H1 (cell line): ENCODE measurements around the gene VAMP4. TPM values are rescaled to one million over a fixed set of nuclear protein-coding genes. Genes with fewer than 3 reads are reported as not detected.

Source experiments
- CTCF ChIA-PET: fragments of 300-600 bp; sonication (Branson Sonifier 250); formaldehyde crosslinking; loops from one replicate; lab custom pipeline; 2021; ENCODE audit not compliant: partially characterized antibody; lab: Charles Lee
- POLR2A ChIA-PET: fragments of 300-600 bp; sonication (Branson Sonifier 250); formaldehyde crosslinking; loops from one replicate; lab custom pipeline; 2021; ENCODE audit warnings: inconsistent platforms; ENCODE audit not compliant: partially characterized antibody; lab: Charles Lee
- DNase-seq, 2 experiments: peaks; one replicate each; pipeline versions ENCODE4 v3.0.0 to v3.0.0-alpha.2; 2010 to 2022; ENCODE audit warnings: low spot score in 2 of 2, low read depth in 1 of 2, mixed read lengths in 1 of 2
- FAIRE-seq: peaks from 2 replicates; lab custom pipeline; 2011; peaks lifted over from hg19 to GRCh38; lab: Jason Lieb, UNC
- H2AFZ ChIP-seq: 2 replicates; pipeline ENCODE4 v1.8.1; 2012; ENCODE audit warnings: low read length, inconsistent platforms
- H2AK5ac ChIP-seq: 2 replicates; pipeline ENCODE4 v1.6.1; 2013; ENCODE audit warnings: low read depth, low read length
- H2BK120ac ChIP-seq: replicated peaks from 2 replicates; pipeline ENCODE3; 2013; ENCODE audit warnings: low read depth, low read length, inconsistent platforms
- H2BK12ac ChIP-seq: 2 replicates; pipeline ENCODE4 v1.6.1; 2013; ENCODE audit warnings: low read depth, low read length
- H2BK15ac ChIP-seq: 2 replicates; pipeline ENCODE4 v1.6.1; 2013; ENCODE audit warnings: low read length
- H2BK20ac ChIP-seq: 2 replicates; pipeline ENCODE4 v1.6.1; 2013; ENCODE audit warnings: low read length
- H2BK5ac ChIP-seq: 2 replicates; pipeline ENCODE4 v1.6.1; 2013; ENCODE audit warnings: low read depth, low read length
- H3K14ac ChIP-seq: 2 replicates; pipeline ENCODE4 v1.6.1; 2013; ENCODE audit warnings: inconsistent platforms; ENCODE audit not compliant: insufficient read length
- H3K18ac ChIP-seq: 2 replicates; pipeline ENCODE4 v1.6.1; 2013; ENCODE audit warnings: low read length; ENCODE audit errors: extremely low read depth
- H3K23ac ChIP-seq: 2 replicates; pipeline ENCODE4 v1.6.1; 2013; ENCODE audit warnings: inconsistent platforms; ENCODE audit not compliant: insufficient read length
- H3K23me2 ChIP-seq: 2 replicates; pipeline ENCODE4 v1.6.1; 2013; ENCODE audit warnings: low read depth, low read length
- H3K27ac ChIP-seq: 2 replicates; pipeline ENCODE4 v1.6.1; 2011; ENCODE audit warnings: low read depth, low read length, inconsistent platforms
- H3K27me3 ChIP-seq, 4 experiments: replicated peaks in 1 of 4; 1 replicate in 1 of 4; 2 replicates in 3 of 4; pipeline versions ENCODE4 v1.6.1 to v1.8.1; 2011 to 2013; ENCODE audit warnings: low read length in 3 of 4, mild to moderate bottlenecking in 3 of 4, inconsistent platforms in 2 of 4, mixed read lengths in 2 of 4, moderate library complexity in 1 of 4; ENCODE audit not compliant: control insufficient read depth in 3 of 4, insufficient read depth in 3 of 4; ENCODE audit errors: extremely low read depth in 1 of 4
- H3K36me3 ChIP-seq, 4 experiments: 2 replicates each; pipeline versions ENCODE4 v1.6.1 to v1.8.1; 2011 to 2013; ENCODE audit warnings: mild to moderate bottlenecking in 4 of 4, low read length in 3 of 4, moderate library complexity in 2 of 4, control low read depth in 1 of 4, inconsistent platforms in 1 of 4; ENCODE audit not compliant: insufficient read depth in 4 of 4, control insufficient read depth in 2 of 4
- H3K4ac ChIP-seq: replicated peaks from 2 replicates; pipeline ENCODE3; 2013; ENCODE audit warnings: low read length, low read depth, mixed read lengths, inconsistent platforms; ENCODE audit not compliant: insufficient read length
- H3K4me1 ChIP-seq, 4 experiments: replicated peaks in 1 of 4; 1 replicate in 1 of 4; 2 replicates in 3 of 4; pipeline versions ENCODE4 v1.6.1 to v1.8.1; 2011 to 2013; ENCODE audit warnings: low read length in 3 of 4, inconsistent platforms in 2 of 4, mixed read lengths in 1 of 4; ENCODE audit not compliant: insufficient read depth in 4 of 4, control insufficient read depth in 3 of 4
- H3K4me2 ChIP-seq, 2 experiments: 2 replicates each; pipeline versions ENCODE4 v1.6.1 to v1.8.1; 2011 to 2013; ENCODE audit warnings: low read depth in 2 of 2, low read length in 2 of 2, control low read depth in 1 of 2, inconsistent platforms in 1 of 2, mild to moderate bottlenecking in 1 of 2; ENCODE audit not compliant: insufficient read depth in 1 of 2
- H3K4me3 ChIP-seq, 4 experiments: fragments of 200-600, 300-600 bp in 1 of 4; sonication (generic), shearing (Covaris generic), sonication (Bioruptor Twin) in 1 of 4; 2 replicates each; pipeline versions ENCODE4 v1.5.1 to v1.8.1; 2011 to 2016; ENCODE audit warnings: low read length in 4 of 4, low read depth in 3 of 4, control low read depth in 2 of 4, inconsistent platforms in 2 of 4, mild to moderate bottlenecking in 2 of 4, mixed read lengths in 1 of 4, moderate library complexity in 1 of 4; ENCODE audit not compliant: insufficient read depth in 2 of 4; ENCODE audit errors: extremely low read depth in 1 of 4
- H3K56ac ChIP-seq: replicated peaks from 2 replicates; pipeline ENCODE3; 2013; ENCODE audit warnings: low read depth, mild to moderate bottlenecking, mixed read lengths, low read length, inconsistent platforms; ENCODE audit not compliant: insufficient read length
- H3K79me1 ChIP-seq: 2 replicates; pipeline ENCODE4 v1.6.1; 2013; ENCODE audit warnings: low read depth, low read length, control low read depth
- H3K79me2 ChIP-seq, 2 experiments: 2 replicates each; pipeline versions ENCODE4 v1.6.1 to v1.8.1; 2012 to 2013; ENCODE audit warnings: low read length in 2 of 2, mild to moderate bottlenecking in 2 of 2, inconsistent platforms in 1 of 2; ENCODE audit not compliant: insufficient read depth in 2 of 2, control insufficient read depth in 1 of 2
- H3K9ac ChIP-seq, 4 experiments: replicated peaks in 1 of 4; 1 replicate in 1 of 4; 2 replicates in 3 of 4; pipeline versions ENCODE4 v1.6.1 to v1.8.1; 2011 to 2013; ENCODE audit warnings: low read depth in 3 of 4, low read length in 3 of 4, control low read depth in 2 of 4, mild to moderate bottlenecking in 2 of 4, moderate library complexity in 2 of 4, inconsistent platforms in 1 of 4; ENCODE audit errors: extremely low read depth in 1 of 4
- H3K9me3 ChIP-seq, 2 experiments: 2 replicates each; pipeline versions ENCODE4 v1.6.1 to v1.8.1; 2012 to 2013; ENCODE audit warnings: mild to moderate bottlenecking in 2 of 2, moderate library complexity in 2 of 2, control low read depth in 1 of 2, inconsistent platforms in 1 of 2, low read depth in 1 of 2, low read length in 1 of 2, mixed read lengths in 1 of 2; ENCODE audit not compliant: insufficient read depth in 2 of 2
- H4K20me1 ChIP-seq, 2 experiments: replicated peaks in 1 of 2; 2 replicates each; pipeline versions ENCODE3 to v1.8.1; 2011 to 2013; ENCODE audit warnings: inconsistent platforms in 2 of 2, low read length in 2 of 2, mild to moderate bottlenecking in 1 of 2; ENCODE audit not compliant: insufficient read depth in 2 of 2, control insufficient read depth in 1 of 2
- H4K5ac ChIP-seq: 2 replicates; pipeline ENCODE4 v1.6.1; 2013; ENCODE audit warnings: low read length, low read depth, mixed read lengths, inconsistent platforms; ENCODE audit not compliant: insufficient read length
- H4K8ac ChIP-seq: 2 replicates; pipeline ENCODE4 v1.8.0; 2013; ENCODE audit warnings: mild to moderate bottlenecking, moderate library complexity, low read length, inconsistent platforms; ENCODE audit not compliant: insufficient read depth; ENCODE audit errors: extremely low read depth
- H4K91ac ChIP-seq: replicated peaks from 2 replicates; pipeline ENCODE3; 2013; ENCODE audit warnings: low read length, mixed read lengths, inconsistent platforms; ENCODE audit not compliant: insufficient read length
- CREB1 ChIP-seq: IDR thresholded peaks from 2 replicates; pipeline ENCODE4 v1.6.1; 2012; ENCODE audit warnings: inconsistent platforms
- EZH2 ChIP-seq: fragments of 200-600 bp; sonication (generic); IDR thresholded peaks from 2 replicates; pipeline ENCODE4 v1.7.1; 2012; ENCODE audit warnings: low read depth, mild to moderate bottlenecking, moderate library complexity, low read length, inconsistent platforms; ENCODE audit not compliant: severe bottlenecking
- HDAC6 ChIP-seq: IDR thresholded peaks from one replicate; pipeline ENCODE4 v1.7.1; 2012; ENCODE audit warnings: low read depth, mild to moderate bottlenecking, inconsistent platforms, low read length, moderate library complexity
- JUND ChIP-seq: IDR thresholded peaks from 2 replicates; pipeline ENCODE4 v1.6.1; 2011; ENCODE audit warnings: mild to moderate bottlenecking, improper control_type of control experiment, low read length
- KDM1A ChIP-seq: fragments of 200-600, 300-600 bp; sonication (generic); IDR thresholded peaks from 2 replicates; pipeline ENCODE4 v1.7.1; 2016; ENCODE audit warnings: mild to moderate bottlenecking, low read length, borderline replicate concordance
- PHF8 ChIP-seq: fragments of 200-600 bp; sonication (generic); conservative IDR thresholded peaks from 2 replicates; pipeline ENCODE4 v1.7.1; 2012; ENCODE audit warnings: low read depth, mild to moderate bottlenecking, inconsistent platforms, low read length, moderate library complexity
- RFX5 ChIP-seq: IDR thresholded peaks from 2 replicates; pipeline ENCODE4 v1.6.1; 2011; ENCODE audit warnings: low read depth, low read length, improper control_type of control experiment, borderline replicate concordance
- RXRA ChIP-seq: IDR thresholded peaks from 2 replicates; pipeline ENCODE4 v1.6.1; 2011; ENCODE audit warnings: low read depth, mild to moderate bottlenecking, low read length, moderate library complexity; ENCODE audit not compliant: insufficient read depth
- SP1 ChIP-seq: IDR thresholded peaks from 2 replicates; pipeline ENCODE4 v1.6.1; 2011; ENCODE audit warnings: low read depth, low read length
- SP4 ChIP-seq: IDR thresholded peaks from 2 replicates; pipeline ENCODE4 v1.6.1; 2012; ENCODE audit warnings: low read length, inconsistent platforms
- TBP ChIP-seq: IDR thresholded peaks from 2 replicates; pipeline ENCODE4 v1.6.1; 2011; ENCODE audit warnings: low read depth, low read length, improper control_type of control experiment
- WGBS, 2 experiments: shearing (Covaris generic) in 1 of 2; methylation state at CpG; one replicate each; pipeline versions ENCODE4 v1.1.6 to v1.1.7; 2013 to 2015; ENCODE audit warnings: low lambda C conversion rate in 2 of 2, mixed read lengths in 2 of 2, inconsistent platforms in 1 of 2, low coverage in 1 of 2, missing lambda C conversion rate in 1 of 2; ENCODE audit not compliant: insufficient replicate concordance in 2 of 2, insufficient coverage in 1 of 2, insufficient read length in 1 of 2; ENCODE audit errors: extremely low coverage in 1 of 2, missing lambda C conversion rate in 1 of 2; 5-methylcytosine and 5-hydroxymethylcytosine counted together
- polyA plus RNA-seq, 7 experiments: library from polyadenylated mRNA; depleted of rRNA in 3 of 7; stranded (reverse) in 5 of 7; unstranded in 2 of 7; fragments of >200 nt in 5 of 7; fragments of 200-250 nt in 2 of 7; gene quantifications; 1 replicate in 5 of 7; 2 replicates in 1 of 7; 4 replicates in 1 of 7; pipeline versions ENCODE4 v1.2.1 to v1.2.3, GENCODE V29; 2011 to 2013; ENCODE audit warnings: missing spikeins in 2 of 7, mixed read lengths in 2 of 7
- total RNA-seq: library from RNA; stranded (reverse); fragmentation: NEBNext Ultra II Directional; extraction: Animal tissue kit (Norgen Biotek cat#: 25700); gene quantifications from 2 replicates; pipeline ENCODE4 v1.2.1, GENCODE V29; 2021

Gene VAMP4
- total and polyA plus RNA-seq, 2 of the 8 experiments (the other 6 are each of a cell fraction or from before 2014, with no cell fraction given), result 1.6 to 13.9 TPM

GRCh38 chr1:171787686-171788480, 46.0 kb upstream of the VAMP4 start:
- no peak overlapping the region for H2BK15ac ChIP-seq
- no peaks in the 10 kb centered on the region; a peak in 1 of 4 replicates for H3K9me3 ChIP-seq
- no peak overlapping the region for H2BK5ac ChIP-seq
- no peak overlapping the region for H3K4me2 ChIP-seq
- no peak overlapping the region for H3K9ac ChIP-seq
- peaks cover 13% of the 10 kb centered on the region for H3K79me1 ChIP-seq
- no peak overlapping the region for H4K8ac ChIP-seq
- no peak overlapping the region for H3K56ac ChIP-seq
- no peak overlapping the region for H2BK12ac ChIP-seq
- no peak for DNase-seq
- H2BK120ac ChIP-seq, result no peak overlapping the region
- FAIRE-seq, result no peak
- no peak overlapping the region for H2AK5ac ChIP-seq
- H3K4me1 ChIP-seq, result no peaks in the 10 kb centered on the region
- H3K4ac ChIP-seq, result no peak overlapping the region
- peaks cover 5 to 45% of the 10 kb centered on the region in 2 experiments for H3K79me2 ChIP-seq
- H3K18ac ChIP-seq, result no peak overlapping the region
- no peak overlapping the region for H3K27ac ChIP-seq
- H2BK20ac ChIP-seq, result no peak overlapping the region
- H4K5ac ChIP-seq, result no peak overlapping the region
- ChIA-PET POLR2A (no interaction called here), CTCF (interaction anchor here (1.5 to 3.0 kb wide), 3 partner anchors 13 to 196 kb away, joined by 5 to 13 read pairs (median 12); no protein-coding TSS in a partner anchor)
- peaks cover 44 to 93% (median 83%) of the 10 kb centered on the region in 4 experiments for H3K36me3 ChIP-seq
- TF ChIP-seq RFX5 (no peak), SP4 (no peak), EZH2 (no peak), SP1 (no peak), PHF8 (no peak), TBP (no peak), CREB1 (no peak), JUND (no peak), KDM1A (no peak), HDAC6 (no peak), RXRA (no peak)
- H2AFZ ChIP-seq, result no peak overlapping the region
- no peak overlapping the region for H3K4me3 ChIP-seq
- H3K23me2 ChIP-seq, result no peaks in the 10 kb centered on the region
- H4K20me1 ChIP-seq, result peaks cover 2 to 18% of the 10 kb centered on the region in 2 experiments
- no peak overlapping the region for H3K14ac ChIP-seq
- WGBS, 2 experiments, result 93% methylated on average over 15 of the region's 15 CpGs; no CpG with 5 or more reads in 1 of the 2 experiments
- no peak overlapping the region for H4K91ac ChIP-seq
- H3K23ac ChIP-seq, result no peak overlapping the region
- H3K27me3 ChIP-seq, result no peaks in the 10 kb centered on the region
